Myometrial cell (primary cell): ENCODE results near the gene SLC25A12. TPM values are rescaled to one million over a fixed set of nuclear protein-coding genes. Genes with fewer than 3 reads are reported as not detected.

Experiments used
- total RNA-seq: library from RNA; depleted of rRNA; stranded (reverse); fragments of >200 nt; gene quantifications from 2 replicates; pipeline ENCODE4 v1.2.3, GENCODE V29; 2015

SLC25A12 gene, protein sequence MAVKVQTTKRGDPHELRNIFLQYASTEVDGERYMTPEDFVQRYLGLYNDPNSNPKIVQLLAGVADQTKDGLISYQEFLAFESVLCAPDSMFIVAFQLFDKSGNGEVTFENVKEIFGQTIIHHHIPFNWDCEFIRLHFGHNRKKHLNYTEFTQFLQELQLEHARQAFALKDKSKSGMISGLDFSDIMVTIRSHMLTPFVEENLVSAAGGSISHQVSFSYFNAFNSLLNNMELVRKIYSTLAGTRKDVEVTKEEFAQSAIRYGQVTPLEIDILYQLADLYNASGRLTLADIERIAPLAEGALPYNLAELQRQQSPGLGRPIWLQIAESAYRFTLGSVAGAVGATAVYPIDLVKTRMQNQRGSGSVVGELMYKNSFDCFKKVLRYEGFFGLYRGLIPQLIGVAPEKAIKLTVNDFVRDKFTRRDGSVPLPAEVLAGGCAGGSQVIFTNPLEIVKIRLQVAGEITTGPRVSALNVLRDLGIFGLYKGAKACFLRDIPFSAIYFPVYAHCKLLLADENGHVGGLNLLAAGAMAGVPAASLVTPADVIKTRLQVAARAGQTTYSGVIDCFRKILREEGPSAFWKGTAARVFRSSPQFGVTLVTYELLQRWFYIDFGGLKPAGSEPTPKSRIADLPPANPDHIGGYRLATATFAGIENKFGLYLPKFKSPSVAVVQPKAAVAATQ
- total RNA-seq, result 10.7 and 14.2 TPM in 2 replicates

DNA sequence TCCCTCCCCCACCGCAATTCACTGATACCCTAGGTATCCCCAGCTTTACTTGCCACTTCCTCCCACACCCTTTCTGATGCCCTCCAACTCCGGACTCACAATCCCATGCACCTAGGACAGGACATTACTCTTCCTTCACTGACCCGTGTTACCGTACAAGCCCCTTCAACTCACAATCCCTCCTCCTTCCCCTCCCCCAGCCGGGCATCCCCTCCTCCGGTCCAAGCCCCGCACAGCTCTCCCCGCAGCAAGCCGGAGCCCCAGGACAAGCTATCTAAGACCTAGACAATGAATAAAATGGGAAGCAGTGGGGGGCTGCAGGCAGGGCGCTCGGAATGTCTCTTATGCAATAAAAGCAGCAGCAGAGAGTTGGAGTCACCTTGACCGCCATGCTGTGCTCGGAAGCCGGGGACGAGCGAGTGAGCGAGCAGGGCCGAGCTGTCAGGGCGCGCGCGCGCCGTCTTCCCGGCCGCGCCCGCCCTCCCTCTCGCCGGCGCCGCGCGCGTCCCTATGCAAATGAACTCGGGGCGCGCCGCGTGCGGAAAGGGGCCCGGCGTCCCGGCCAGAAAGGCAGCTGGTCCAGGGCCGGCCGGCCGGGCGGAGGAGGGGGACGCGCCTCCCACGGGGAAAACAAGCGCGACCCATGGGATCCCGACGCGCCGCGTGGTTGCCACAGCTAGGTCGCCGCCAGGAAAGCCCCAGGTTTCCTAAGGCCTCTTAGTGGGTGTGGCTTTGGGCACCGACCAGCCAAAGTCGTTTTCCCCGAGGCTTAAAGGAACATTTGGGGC, at the start of gene SLC25A12:
Gene SLC25A12, minus strand, starts transcription at position 421 of the 788 bp plus-strand sequence. Its CDS starts 30 bp downstream, at position 391.

GRCh38 chr2:171922230-171923022, 28.4 kb upstream of the SLC25A12 start, which contains the start of gene HAT1:
Gene HAT1 (plus strand): TSS chr2:171922461. CDS start chr2:171922501, 40 bp downstream.

Other genes starting within 250 kb of the SLC25A12 start
- gene DYNC1I2, start 206.8 kb downstream of the SLC25A12 start, total RNA-seq, result 110 and 126 TPM in 2 replicates
- gene HAT1, start 28.2 kb upstream of the SLC25A12 start, total RNA-seq, result 34.0 and 56.2 TPM in 2 replicates
- 6.9 and 9.8 TPM in 2 replicates for gene METAP1D, start 105.7 kb upstream of the SLC25A12 start, total RNA-seq
- not detected in 2 replicates for gene DLX1, start 191.3 kb upstream of the SLC25A12 start, total RNA-seq
- gene DLX2, start 208.7 kb upstream of the SLC25A12 start, total RNA-seq, result not detected in 2 replicates